GM19395 (cell line): ENCODE measurements around the gene LMNTD1.
"Not testable (repeated sequence)": the region's sequence is repeated elsewhere in the genome, so short reads cannot be mapped to it uniquely, and the experiment has no call there.

ENCODE experiments used
- ATAC-seq: cut with Tn5 transposase; IDR thresholded peaks from one replicate; pipeline ENCODE4 v1.9.1; 2021; ENCODE audit warnings: mild to moderate bottlenecking, moderate library complexity; ENCODE audit not compliant: unreplicated experiment

The LMNTD1 gene

DNA sequence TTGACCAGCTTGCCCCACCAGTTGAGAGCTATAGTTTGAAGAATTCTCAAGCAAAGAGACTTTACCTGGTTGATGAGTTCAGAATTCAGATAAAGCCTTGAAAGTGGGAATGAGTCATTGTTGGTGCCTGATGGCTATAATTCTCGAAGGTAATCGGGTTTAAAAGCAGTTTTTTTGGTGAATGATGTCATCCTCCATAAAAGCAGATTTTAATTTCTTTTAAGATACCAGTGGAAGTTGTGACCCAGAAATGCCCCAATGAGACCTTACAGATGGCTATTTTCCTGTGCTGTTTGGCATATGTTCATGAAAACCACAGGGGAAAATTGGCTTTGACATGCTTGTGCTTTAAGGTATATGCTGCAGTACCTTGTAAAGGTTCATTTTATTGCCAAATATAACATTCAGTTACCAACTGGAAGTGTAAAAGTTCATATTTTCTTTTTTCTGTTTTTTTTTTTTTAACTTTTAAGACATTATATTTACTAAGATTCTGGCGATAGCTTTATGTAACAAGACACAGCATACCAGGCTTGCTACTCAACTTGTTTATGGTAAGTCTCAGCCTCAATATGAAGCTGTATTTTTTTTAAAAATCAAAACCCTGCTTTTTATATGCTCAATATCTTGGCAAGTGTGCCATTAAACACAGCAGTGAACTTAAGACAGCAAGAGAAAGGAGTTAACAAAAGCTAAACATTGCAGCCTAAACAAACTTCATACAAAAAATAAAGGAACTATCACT lies 119.3 kb downstream of the LMNTD1 start:
- ATAC-seq: no peak

DNA sequence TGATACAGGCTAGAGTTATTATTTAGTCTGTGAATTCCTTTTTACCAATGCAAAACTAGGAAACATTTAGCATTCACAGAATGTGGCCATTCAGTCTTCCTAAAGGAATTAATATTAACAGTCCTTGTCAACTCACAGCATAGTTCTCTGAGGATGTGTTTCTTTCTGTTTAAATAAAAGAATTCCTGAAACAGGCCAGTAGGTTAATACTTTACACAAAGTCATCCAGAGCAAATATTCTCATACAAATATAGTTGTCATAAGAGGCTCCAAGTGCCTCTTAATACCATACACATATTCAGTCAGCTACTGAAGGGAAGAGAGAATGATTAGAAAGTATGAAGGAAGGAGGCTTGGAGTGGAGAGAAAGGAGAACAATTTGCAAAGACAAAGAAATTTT lies 120.1 kb downstream of the LMNTD1 start:
- ATAC-seq: no peak

- no peak for ATAC-seq
These were observed 125.5 kb downstream of the LMNTD1 start for GRCh38 chr12:25427337-25428249.

DNA sequence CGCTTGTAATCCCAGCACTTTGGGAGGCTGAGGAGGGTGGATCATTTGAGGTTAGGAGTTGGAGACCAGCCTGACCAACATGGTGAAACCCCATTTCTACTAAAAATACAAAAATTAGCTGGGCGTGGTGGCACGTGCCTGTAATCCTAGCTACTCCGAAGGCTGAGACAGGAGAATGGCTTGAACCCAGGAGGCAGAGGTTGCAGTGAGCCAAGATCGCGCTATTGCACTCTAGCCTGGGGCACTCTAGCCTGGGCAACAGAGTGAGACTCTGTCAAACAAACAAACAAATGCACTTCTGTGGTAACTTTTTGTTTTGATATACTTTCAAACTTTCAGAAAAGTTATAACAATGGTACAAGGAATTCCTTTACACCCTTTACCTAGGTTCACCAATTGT lies 126.3 kb downstream of the LMNTD1 start:
- ATAC-seq: not testable (repeated sequence)
